Measurements from ENCODE around the gene NLGN2.

NLGN2 gene

GRCh38 chr17:7394452-7395191, 13.0 kb upstream of the NLGN2 start, which contains the start of gene PLSCR3:
Gene PLSCR3, minus strand, starts transcription at chr17:7394525. Its CDS starts 415 bp downstream, at chr17:7394110.
- H3K27me3 Mint-ChIP-seq, result no peaks in the 10 kb centered on the region
- peaks cover 29% of the 10 kb centered on the region for H3K4me1 Mint-ChIP-seq
- H3K4me3 Mint-ChIP-seq, result peak within 1 kb of the TSS; percentile 94
- ATAC-seq (replicated peaks; ENCODE audit: extremely low read depth, poor library complexity, severe bottlenecking) (peak; percentile 88), DNase-seq (ENCODE audit: low spot score in 2 of 2) (peak; percentile 69 to 74)
- H3K36me3 Mint-ChIP-seq (ENCODE audit: insufficient read depth), result peaks cover 14% of the 10 kb centered on the region
- peak within 1 kb of the TSS; percentile 88 for H3K27ac Mint-ChIP-seq (ENCODE audit: low read depth)
- H3K9me3 Mint-ChIP-seq, result no peaks in the 10 kb centered on the region

- ATAC-seq (replicated peaks; ENCODE audit: extremely low read depth, poor library complexity, severe bottlenecking) (no peak), DNase-seq (ENCODE audit: low spot score in 2 of 2) (no peak)
- H3K27ac Mint-ChIP-seq (ENCODE audit: low read depth), result no peak overlapping the region
- H3K9me3 Mint-ChIP-seq, result no peaks in the 10 kb centered on the region
- H3K36me3 Mint-ChIP-seq (ENCODE audit: insufficient read depth), result peaks cover 3% of the 10 kb centered on the region
- no peaks in the 10 kb centered on the region for H3K27me3 Mint-ChIP-seq
- H3K4me1 Mint-ChIP-seq, result peaks cover 22% of the 10 kb centered on the region
- peak overlapping the region; percentile 9 for H3K4me3 Mint-ChIP-seq
Measured at GRCh38 chr17:7396147-7396546, 11.5 kb upstream of the NLGN2 start.

GRCh38 chr17:7398612-7399011, 9.0 kb upstream of the NLGN2 start:
- Mint-ChIP-seq H3K27me3 (no peaks in the 10 kb centered on the region), H3K4me3 (no peak overlapping the region), H3K4me1 (peaks cover 23% of the 10 kb centered on the region), H3K9me3 (no peaks in the 10 kb centered on the region), H3K36me3 (ENCODE audit: insufficient read depth) (peaks cover 2% of the 10 kb centered on the region), H3K27ac (ENCODE audit: low read depth) (no peak overlapping the region)
- ATAC-seq (replicated peaks; ENCODE audit: extremely low read depth, poor library complexity, severe bottlenecking), result no peak
- DNase-seq (ENCODE audit: low spot score in 2 of 2), result no peak

- no peak for DNase-seq (ENCODE audit: low spot score in 2 of 2)
- Mint-ChIP-seq H3K4me3 (peak overlapping the region; percentile 93), H3K9me3 (no peaks in the 10 kb centered on the region), H3K27me3 (no peaks in the 10 kb centered on the region), H3K36me3 (ENCODE audit: insufficient read depth) (peaks cover 5% of the 10 kb centered on the region), H3K27ac (ENCODE audit: low read depth) (peak overlapping the region; percentile 78), H3K4me1 (peaks cover 19% of the 10 kb centered on the region)
- no peak for ATAC-seq (replicated peaks; ENCODE audit: extremely low read depth, poor library complexity, severe bottlenecking)
Measured at GRCh38 chr17:7403043-7403726, 4.5 kb upstream of the NLGN2 start.

GRCh38 chr17:7403727-7403976, 4.0 kb upstream of the NLGN2 start:
- no peak for DNase-seq (ENCODE audit: low spot score in 2 of 2)
- peak overlapping the region; percentile 78 for H3K27ac Mint-ChIP-seq (ENCODE audit: low read depth)
- H3K27me3 Mint-ChIP-seq, result no peaks in the 10 kb centered on the region
- H3K4me3 Mint-ChIP-seq, result peak overlapping the region; percentile 93
- peaks cover 19% of the 10 kb centered on the region for H3K4me1 Mint-ChIP-seq
- peak; percentile 7 for ATAC-seq (replicated peaks; ENCODE audit: extremely low read depth, poor library complexity, severe bottlenecking)
- H3K36me3 Mint-ChIP-seq (ENCODE audit: insufficient read depth), result peaks cover 5% of the 10 kb centered on the region
- no peaks in the 10 kb centered on the region for H3K9me3 Mint-ChIP-seq

GRCh38 chr17:7403977-7404736, 3.5 kb upstream of the NLGN2 start, which contains the start of gene TMEM256:
Gene TMEM256, minus strand, starts transcription at chr17:7404097. Its CDS starts 13 bp downstream, at chr17:7404084.
- peak within 1 kb of the TSS; percentile 93 for H3K4me3 Mint-ChIP-seq
- peak; percentile 96 for ATAC-seq (replicated peaks; ENCODE audit: extremely low read depth, poor library complexity, severe bottlenecking)
- peak; percentile 82 to 90 for DNase-seq (ENCODE audit: low spot score in 2 of 2)
- no peaks in the 10 kb centered on the region for H3K9me3 Mint-ChIP-seq
- H3K27ac Mint-ChIP-seq (ENCODE audit: low read depth), result peak within 1 kb of the TSS; percentile 78
- peaks cover 19% of the 10 kb centered on the region for H3K4me1 Mint-ChIP-seq
- H3K27me3 Mint-ChIP-seq, result no peaks in the 10 kb centered on the region
- H3K36me3 Mint-ChIP-seq (ENCODE audit: insufficient read depth), result peaks cover 5% of the 10 kb centered on the region

- Mint-ChIP-seq H3K9me3 (no peaks in the 10 kb centered on the region), H3K36me3 (ENCODE audit: insufficient read depth) (peaks cover 5% of the 10 kb centered on the region)
Measured at GRCh38 chr17:7404737-7405349, 2.8 kb upstream of the NLGN2 start.

GRCh38 chr17:7405350-7406234, 2.1 kb upstream of the NLGN2 start:
- ATAC-seq (replicated peaks; ENCODE audit: extremely low read depth, poor library complexity, severe bottlenecking) (no peak), DNase-seq (ENCODE audit: low spot score in 2 of 2) (no peak)
- Mint-ChIP-seq H3K4me1 (peaks cover 19% of the 10 kb centered on the region), H3K27ac (ENCODE audit: low read depth) (peak overlapping the region; percentile 78), H3K4me3 (peak overlapping the region; percentile 93), H3K36me3 (ENCODE audit: insufficient read depth) (peaks cover 5% of the 10 kb centered on the region), H3K9me3 (no peaks in the 10 kb centered on the region), H3K27me3 (no peaks in the 10 kb centered on the region)

More at GRCh38 chr17:7404737-7405349, 2.8 kb upstream of the NLGN2 start:
- H3K4me3 Mint-ChIP-seq, result peak overlapping the region; percentile 93
- peak overlapping the region; percentile 78 for H3K27ac Mint-ChIP-seq (ENCODE audit: low read depth)
- no peaks in the 10 kb centered on the region for H3K27me3 Mint-ChIP-seq
- ATAC-seq (replicated peaks; ENCODE audit: extremely low read depth, poor library complexity, severe bottlenecking) (peak; percentile 59), DNase-seq (ENCODE audit: low spot score in 2 of 2) (no peak)
- H3K4me1 Mint-ChIP-seq, result peaks cover 19% of the 10 kb centered on the region

GRCh38 chr17:7406235-7406825, 1.3 kb upstream of the NLGN2 start:
- Mint-ChIP-seq H3K4me1 (peaks cover 19% of the 10 kb centered on the region), H3K9me3 (no peaks in the 10 kb centered on the region), H3K27me3 (no peaks in the 10 kb centered on the region), H3K27ac (ENCODE audit: low read depth) (no peak overlapping the region), H3K36me3 (ENCODE audit: insufficient read depth) (peaks cover 5% of the 10 kb centered on the region), H3K4me3 (peak overlapping the region; percentile 93)
- no peak for ATAC-seq (replicated peaks; ENCODE audit: extremely low read depth, poor library complexity, severe bottlenecking)
- DNase-seq (ENCODE audit: low spot score in 2 of 2), result no peak

GRCh38 chr17:7407082-7407481, 563 bp upstream of the NLGN2 start:
- H3K27ac Mint-ChIP-seq (ENCODE audit: low read depth), result no peak overlapping the region
- no peak overlapping the region for H3K4me3 Mint-ChIP-seq
- ATAC-seq (replicated peaks; ENCODE audit: extremely low read depth, poor library complexity, severe bottlenecking), result no peak

GRCh38 chr17:7408252-7408727, 645 bp downstream of the NLGN2 start:
- Mint-ChIP-seq H3K27ac (ENCODE audit: low read depth) (no peak overlapping the region), H3K9me3 (no peaks in the 10 kb centered on the region), H3K36me3 (ENCODE audit: insufficient read depth) (peaks cover 7% of the 10 kb centered on the region), H3K4me3 (peak overlapping the region; percentile 14), H3K27me3 (no peaks in the 10 kb centered on the region), H3K4me1 (peaks cover 8% of the 10 kb centered on the region)
- ATAC-seq (replicated peaks; ENCODE audit: extremely low read depth, poor library complexity, severe bottlenecking), result no peak
- DNase-seq (ENCODE audit: low spot score in 2 of 2), result no peak

More at GRCh38 chr17:7407082-7407481, 563 bp upstream of the NLGN2 start:
- Mint-ChIP-seq H3K27me3 (no peaks in the 10 kb centered on the region), H3K9me3 (no peaks in the 10 kb centered on the region), H3K4me1 (peaks cover 13% of the 10 kb centered on the region), H3K36me3 (ENCODE audit: insufficient read depth) (peaks cover 5% of the 10 kb centered on the region)
- DNase-seq (ENCODE audit: low spot score in 2 of 2), result no peak
